ENCODE measurements around the gene WAS.

- TF ChIP-seq CTCF (IDR thresholded peaks at IDR 0.05) (no peak), POLR2A (IDR thresholded peaks at IDR 0.05) (no peak)
These were observed 5.0 kb downstream of the WAS start for GRCh38 chrX:48688531-48689150.
